ENCODE data around the gene THSD7A. TPM values are rescaled to one million over a fixed set of nuclear protein-coding genes. Genes with fewer than 3 reads are reported as not detected.

The THSD7A gene
- total and polyA plus RNA-seq, 2 of the 13 experiments (the other 11 are each of a cell fraction or from before 2014, with no cell fraction given) = 0.01 to 0.07 TPM

DNA sequence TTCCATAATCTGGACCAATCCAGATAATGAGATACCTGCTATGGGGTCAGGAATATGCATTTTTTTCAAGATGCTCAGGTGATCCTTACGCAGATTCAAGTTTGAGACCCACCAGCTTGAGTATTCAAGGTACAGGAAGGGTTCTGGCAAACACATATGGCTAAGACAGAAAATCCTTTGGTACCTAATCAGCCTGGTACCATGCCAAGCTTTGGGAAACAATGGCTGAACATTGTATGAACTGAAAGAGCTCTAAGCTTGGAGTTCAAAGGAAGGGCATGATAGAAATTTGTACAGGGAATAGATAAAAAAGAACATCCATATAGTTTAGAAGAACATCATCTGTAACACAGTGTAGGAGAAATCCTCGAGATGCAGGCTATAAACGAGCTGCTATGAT lies 382.7 kb downstream of the THSD7A start (continued):
- TF ChIP-seq, protein P1, sequence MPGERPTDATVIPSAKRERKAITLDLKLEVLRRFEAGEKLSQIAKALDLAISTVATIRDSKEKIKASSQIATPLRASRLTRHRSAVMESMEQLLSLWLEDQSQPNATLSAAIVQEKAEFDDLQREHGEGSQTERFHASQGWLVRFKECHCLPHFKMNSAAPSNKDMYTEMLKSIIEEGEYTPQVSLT (CRISPR knock-in tag; IDR thresholded peaks at IDR 0.05; ENCODE audit: borderline replicate concordance, low read depth) = no peak
- TF ChIP-seq THAP11 (CRISPR knock-in tag; IDR thresholded peaks at IDR 0.05) (no peak), CENPT (CRISPR knock-in tag; IDR thresholded peaks at IDR 0.05; ENCODE audit: low read depth) (no peak), MZF1 (CRISPR knock-in tag; IDR thresholded peaks at IDR 0.05; ENCODE audit: borderline replicate concordance) (no peak), ZNF839 (CRISPR knock-in tag; IDR thresholded peaks at IDR 0.05; ENCODE audit: borderline replicate concordance) (no peak), DMAP1 (CRISPR knock-in tag; IDR thresholded peaks at IDR 0.05) (no peak)
- TF ChIP-seq, protein P2, sequence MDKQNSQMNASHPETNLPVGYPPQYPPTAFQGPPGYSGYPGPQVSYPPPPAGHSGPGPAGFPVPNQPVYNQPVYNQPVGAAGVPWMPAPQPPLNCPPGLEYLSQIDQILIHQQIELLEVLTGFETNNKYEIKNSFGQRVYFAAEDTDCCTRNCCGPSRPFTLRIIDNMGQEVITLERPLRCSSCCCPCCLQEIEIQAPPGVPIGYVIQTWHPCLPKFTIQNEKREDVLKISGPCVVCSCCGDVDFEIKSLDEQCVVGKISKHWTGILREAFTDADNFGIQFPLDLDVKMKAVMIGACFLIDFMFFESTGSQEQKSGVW (CRISPR knock-in tag; IDR thresholded peaks at IDR 0.05; ENCODE audit: borderline replicate concordance) = no peak
- TF ChIP-seq, protein P3, sequence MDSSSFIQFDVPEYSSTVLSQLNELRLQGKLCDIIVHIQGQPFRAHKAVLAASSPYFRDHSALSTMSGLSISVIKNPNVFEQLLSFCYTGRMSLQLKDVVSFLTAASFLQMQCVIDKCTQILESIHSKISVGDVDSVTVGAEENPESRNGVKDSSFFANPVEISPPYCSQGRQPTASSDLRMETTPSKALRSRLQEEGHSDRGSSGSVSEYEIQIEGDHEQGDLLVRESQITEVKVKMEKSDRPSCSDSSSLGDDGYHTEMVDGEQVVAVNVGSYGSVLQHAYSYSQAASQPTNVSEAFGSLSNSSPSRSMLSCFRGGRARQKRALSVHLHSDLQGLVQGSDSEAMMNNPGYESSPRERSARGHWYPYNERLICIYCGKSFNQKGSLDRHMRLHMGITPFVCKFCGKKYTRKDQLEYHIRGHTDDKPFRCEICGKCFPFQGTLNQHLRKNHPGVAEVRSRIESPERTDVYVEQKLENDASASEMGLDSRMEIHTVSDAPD (CRISPR knock-in tag; IDR thresholded peaks at IDR 0.05) = no peak

DNA sequence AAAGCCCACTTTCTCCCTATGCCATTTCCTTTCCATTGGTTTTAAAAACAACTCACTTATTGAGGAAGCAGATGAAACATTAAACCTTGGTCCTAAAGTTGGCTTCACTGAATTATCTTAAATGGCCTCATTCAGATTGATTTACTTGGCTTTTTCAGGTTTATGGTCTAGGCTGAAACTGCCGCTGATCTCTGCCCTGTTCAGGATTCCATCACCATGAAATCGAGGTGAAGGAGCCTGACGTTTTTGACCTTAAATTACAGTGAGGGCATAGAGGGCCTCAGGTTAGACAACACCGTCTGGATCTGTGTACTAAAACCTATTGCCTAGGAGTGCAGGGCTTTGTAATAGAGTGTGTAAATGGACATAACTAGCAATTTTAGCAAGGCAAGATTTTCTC lies 383.7 kb downstream of the THSD7A start:
- intact Hi-C loops (cut with micrococcal nuclease; ENCODE audit: unreplicated experiment) = no loop called here
- Histone ChIP-seq H3K4me1 (ENCODE audit: insufficient read depth, low read length) (no peaks in the 10 kb centered on the region), H3K27ac (ENCODE audit: extremely low read length, insufficient read depth, low read length) (no peak overlapping the region), H3K4me3 (replicated peaks in 1 of 3; ENCODE audit: insufficient read depth in 1 of 3, low read depth in 2 of 3, low read length in 3 of 3) (no peak overlapping the region), H3K36me3 (replicated peaks in 1 of 2; ENCODE audit: control insufficient read depth in 1 of 2, insufficient read depth in 2 of 2, low read length in 2 of 2) (no peaks in the 10 kb centered on the region), H3K4me2 (ENCODE audit: low read depth, low read length) (no peak overlapping the region), H4K20me1 (ENCODE audit: insufficient read depth, low read length) (no peaks in the 10 kb centered on the region), H2AFZ (ENCODE audit: low read length) (no peak overlapping the region), H3K9ac (ENCODE audit: insufficient read depth, low read depth, low read length) (no peak overlapping the region), H3K9me3 (ENCODE audit: low read length) (no peaks in the 10 kb centered on the region), H3K79me2 (ENCODE audit: insufficient read depth, low read length) (no peaks in the 10 kb centered on the region), H3K27me3 (ENCODE audit: control insufficient read depth in 1 of 2, insufficient read depth in 2 of 2, low read length in 2 of 2) (no peaks in the 10 kb centered on the region; a peak in 1 of 5 replicates)
- ChIA-PET POLR2A (no interaction called here), CTCF (ENCODE audit: low intra/inter-chr PET ratio, low total read pairs) (no interaction called here)
- DNase-seq (ENCODE audit: low spot score) (no peak), FAIRE-seq (no peak), ATAC-seq (no peak)
- BruUV-seq (replicated peaks) = no TSS peak
- in situ Hi-C loops (cut with HindIII; ENCODE audit: extremely low pct_ligation_motif_present, low pct_unique_long_range_greater_than_20kb) = loop anchor here (25.0 kb wide), 1 partner anchor 1039 kb away; no protein-coding TSS in a partner anchor
- WGBS (ENCODE audit: low lambda C conversion rate) = 0% methylated on average over 4 of the region's 4 CpGs
- TF ChIP-seq SETDB1 (CRISPR knock-in tag; IDR thresholded peaks at IDR 0.05; ENCODE audit: borderline replicate concordance) (no peak), HOXD1 (CRISPR knock-in tag; IDR thresholded peaks at IDR 0.05) (no peak), KLF6 (CRISPR knock-in tag; IDR thresholded peaks at IDR 0.05) (no peak)
- TF ChIP-seq, protein P4, sequence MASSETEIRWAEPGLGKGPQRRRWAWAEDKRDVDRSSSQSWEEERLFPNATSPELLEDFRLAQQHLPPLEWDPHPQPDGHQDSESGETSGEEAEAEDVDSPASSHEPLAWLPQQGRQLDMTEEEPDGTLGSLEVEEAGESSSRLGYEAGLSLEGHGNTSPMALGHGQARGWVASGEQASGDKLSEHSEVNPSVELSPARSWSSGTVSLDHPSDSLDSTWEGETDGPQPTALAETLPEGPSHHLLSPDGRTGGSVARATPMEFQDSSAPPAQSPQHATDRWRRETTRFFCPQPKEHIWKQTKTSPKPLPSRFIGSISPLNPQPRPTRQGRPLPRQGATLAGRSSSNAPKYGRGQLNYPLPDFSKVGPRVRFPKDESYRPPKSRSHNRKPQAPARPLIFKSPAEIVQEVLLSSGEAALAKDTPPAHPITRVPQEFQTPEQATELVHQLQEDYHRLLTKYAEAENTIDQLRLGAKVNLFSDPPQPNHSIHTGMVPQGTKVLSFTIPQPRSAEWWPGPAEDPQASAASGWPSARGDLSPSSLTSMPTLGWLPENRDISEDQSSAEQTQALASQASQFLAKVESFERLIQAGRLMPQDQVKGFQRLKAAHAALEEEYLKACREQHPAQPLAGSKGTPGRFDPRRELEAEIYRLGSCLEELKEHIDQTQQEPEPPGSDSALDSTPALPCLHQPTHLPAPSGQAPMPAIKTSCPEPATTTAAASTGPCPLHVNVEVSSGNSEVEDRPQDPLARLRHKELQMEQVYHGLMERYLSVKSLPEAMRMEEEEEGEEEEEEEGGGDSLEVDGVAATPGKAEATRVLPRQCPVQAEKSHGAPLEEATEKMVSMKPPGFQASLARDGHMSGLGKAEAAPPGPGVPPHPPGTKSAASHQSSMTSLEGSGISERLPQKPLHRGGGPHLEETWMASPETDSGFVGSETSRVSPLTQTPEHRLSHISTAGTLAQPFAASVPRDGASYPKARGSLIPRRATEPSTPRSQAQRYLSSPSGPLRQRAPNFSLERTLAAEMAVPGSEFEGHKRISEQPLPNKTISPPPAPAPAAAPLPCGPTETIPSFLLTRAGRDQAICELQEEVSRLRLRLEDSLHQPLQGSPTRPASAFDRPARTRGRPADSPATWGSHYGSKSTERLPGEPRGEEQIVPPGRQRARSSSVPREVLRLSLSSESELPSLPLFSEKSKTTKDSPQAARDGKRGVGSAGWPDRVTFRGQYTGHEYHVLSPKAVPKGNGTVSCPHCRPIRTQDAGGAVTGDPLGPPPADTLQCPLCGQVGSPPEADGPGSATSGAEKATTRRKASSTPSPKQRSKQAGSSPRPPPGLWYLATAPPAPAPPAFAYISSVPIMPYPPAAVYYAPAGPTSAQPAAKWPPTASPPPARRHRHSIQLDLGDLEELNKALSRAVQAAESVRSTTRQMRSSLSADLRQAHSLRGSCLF (CRISPR knock-in tag; IDR thresholded peaks at IDR 0.05; ENCODE audit: borderline replicate concordance) = no peak
- TF ChIP-seq, protein P5, sequence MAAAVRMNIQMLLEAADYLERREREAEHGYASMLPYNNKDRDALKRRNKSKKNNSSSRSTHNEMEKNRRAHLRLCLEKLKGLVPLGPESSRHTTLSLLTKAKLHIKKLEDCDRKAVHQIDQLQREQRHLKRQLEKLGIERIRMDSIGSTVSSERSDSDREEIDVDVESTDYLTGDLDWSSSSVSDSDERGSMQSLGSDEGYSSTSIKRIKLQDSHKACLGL (CRISPR knock-in tag; IDR thresholded peaks at IDR 0.05) = no peak
- TF ChIP-seq, protein P6, sequence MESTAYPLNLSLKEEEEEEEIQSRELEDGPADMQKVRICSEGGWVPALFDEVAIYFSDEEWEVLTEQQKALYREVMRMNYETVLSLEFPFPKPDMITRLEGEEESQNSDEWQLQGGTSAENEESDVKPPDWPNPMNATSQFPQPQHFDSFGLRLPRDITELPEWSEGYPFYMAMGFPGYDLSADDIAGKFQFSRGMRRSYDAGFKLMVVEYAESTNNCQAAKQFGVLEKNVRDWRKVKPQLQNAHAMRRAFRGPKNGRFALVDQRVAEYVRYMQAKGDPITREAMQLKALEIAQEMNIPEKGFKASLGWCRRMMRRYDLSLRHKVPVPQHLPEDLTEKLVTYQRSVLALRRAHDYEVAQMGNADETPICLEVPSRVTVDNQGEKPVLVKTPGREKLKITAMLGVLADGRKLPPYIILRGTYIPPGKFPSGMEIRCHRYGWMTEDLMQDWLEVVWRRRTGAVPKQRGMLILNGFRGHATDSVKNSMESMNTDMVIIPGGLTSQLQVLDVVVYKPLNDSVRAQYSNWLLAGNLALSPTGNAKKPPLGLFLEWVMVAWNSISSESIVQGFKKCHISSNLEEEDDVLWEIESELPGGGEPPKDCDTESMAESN (CRISPR knock-in tag; conservative IDR thresholded peaks at IDR 0.05) = no peak
